B cell (primary cell): Measurements from ENCODE around the gene ZNF425. TPM values are rescaled to one million over a fixed set of nuclear protein-coding genes. Genes with fewer than 3 reads are reported as not detected.
A peak's percentile ranks its signal among the peaks of the same experiment; 100 is the strongest.

Source experiments
- ATAC-seq: fragments of 200-7000 bp; cut with Tn5 transposase; one replicate; pipeline ENCODE4 v1.10.0; 2021; ENCODE audit warnings: low read depth, mild to moderate bottlenecking, moderate number of reproducible peaks, moderate library complexity
- CTCF ChIA-PET: fragments of 350-600 bp; sonication (Branson Sonifier 250); formaldehyde crosslinking; loops from one replicate; lab custom pipeline; 2021; ENCODE audit warnings: antibody characterized with exemption, inconsistent platforms; lab: Charles Lee
- POLR2A ChIA-PET: fragments of 350-600 bp; sonication (Branson Sonifier 250); formaldehyde crosslinking; loops from one replicate; lab custom pipeline; 2021; ENCODE audit warnings: antibody characterized with exemption; lab: Charles Lee
- DNase-seq: peaks from one replicate; pipeline ENCODE4 v3.0.0; 2013
- H2AFZ ChIP-seq: 2 replicates; pipeline ENCODE4 v1.6.1; 2012; ENCODE audit warnings: mild to moderate bottlenecking, low read depth, low read length; ENCODE audit not compliant: insufficient read depth, poor library complexity, severe bottlenecking
- H3K27ac ChIP-seq, 2 donors: 1 replicate in 1 of 2; 2 replicates in 1 of 2; pipeline ENCODE4 v1.5.1; 2012 to 2013; ENCODE audit warnings: low read length in 2 of 2, mild to moderate bottlenecking in 2 of 2, moderate library complexity in 1 of 2
- H3K27me3 ChIP-seq, 4 experiments: fragments of 200-600 bp in 1 of 4; sonication (generic) in 1 of 4; replicated peaks in 1 of 4; 1 replicate in 2 of 4; 2 replicates in 2 of 4; pipeline versions ENCODE4 v1.6.1 to v1.7.0; 2013 to 2016; ENCODE audit warnings: low read length in 3 of 4, mild to moderate bottlenecking in 2 of 4, mixed read lengths in 1 of 4, moderate library complexity in 1 of 4; ENCODE audit not compliant: insufficient read depth in 4 of 4, control insufficient read depth in 3 of 4; ENCODE audit errors: control extremely low read depth in 1 of 4
- H3K36me3 ChIP-seq, 2 experiments: replicated peaks in 1 of 2; 1 replicate in 1 of 2; 2 replicates in 1 of 2; pipeline versions ENCODE4 v1.6.1 to v1.7.1; 2013; ENCODE audit warnings: low read length in 1 of 2; ENCODE audit not compliant: insufficient read depth in 2 of 2, control insufficient read depth in 1 of 2; ENCODE audit errors: control extremely low read depth in 1 of 2, extremely low read depth in 1 of 2
- H3K4me1 ChIP-seq, 2 donors: fragments of 200-600 bp in 1 of 2; sonication (generic) in 1 of 2; 1 replicate in 1 of 2; 2 replicates in 1 of 2; pipeline versions ENCODE4 v1.5.1 to v1.6.1; 2013 to 2017; ENCODE audit warnings: low read length in 2 of 2; ENCODE audit not compliant: control insufficient read depth in 2 of 2, insufficient read depth in 2 of 2
- H3K4me2 ChIP-seq: replicated peaks from 2 replicates; pipeline ENCODE3; 2012; ENCODE audit warnings: mild to moderate bottlenecking, low read depth, low read length; ENCODE audit not compliant: poor library complexity, severe bottlenecking
- H3K4me3 ChIP-seq, 5 experiments: fragments of 200-600 bp in 1 of 5; sonication (generic) in 1 of 5; 1 replicate in 3 of 5; 2 replicates in 2 of 5; pipeline versions ENCODE4 v1.5.1 to v1.7.0; 2011 to 2016; ENCODE audit warnings: low read length in 4 of 5, mild to moderate bottlenecking in 4 of 5, low read depth in 2 of 5, control low read depth in 1 of 5, moderate library complexity in 1 of 5; ENCODE audit not compliant: insufficient read depth in 1 of 5; ENCODE audit errors: control extremely low read depth in 1 of 5, extremely low read depth in 1 of 5
- H3K79me2 ChIP-seq: fragments of 200-600 bp; sonication (generic); one replicate; pipeline ENCODE4 v1.6.0; 2016; ENCODE audit warnings: low read length; ENCODE audit not compliant: control insufficient read depth, insufficient read depth
- H3K9ac ChIP-seq: fragments of 200-600 bp; sonication (generic); 2 replicates; pipeline ENCODE4 v1.6.1; 2017; ENCODE audit warnings: mild to moderate bottlenecking, low read length, moderate library complexity
- H3K9me3 ChIP-seq, 3 donors: one replicate each; pipeline versions ENCODE4 v1.6.1 to v1.7.1; 2013; ENCODE audit warnings: low read length in 2 of 3; ENCODE audit not compliant: control insufficient read depth in 2 of 3, insufficient read depth in 1 of 3; ENCODE audit errors: control extremely low read depth in 1 of 3
- H4K20me1 ChIP-seq: 2 replicates; pipeline ENCODE4 v1.6.0; 2012; ENCODE audit warnings: mild to moderate bottlenecking, low read length; ENCODE audit not compliant: insufficient read depth, control insufficient read depth, poor library complexity, severe bottlenecking
- H3K27ac Mint-ChIP-seq: one replicate; pipeline ENCODE4 v1.8.0; 2021; ENCODE audit warnings: mixed read lengths
- H3K27me3 Mint-ChIP-seq: one replicate; pipeline ENCODE4 v1.8.0; 2021; ENCODE audit warnings: mixed read lengths
- H3K4me1 Mint-ChIP-seq: one replicate; pipeline ENCODE4 v1.8.0; 2021; ENCODE audit warnings: mixed read lengths
- H3K4me3 Mint-ChIP-seq: one replicate; pipeline ENCODE4 v1.8.0; 2021; ENCODE audit warnings: mixed read lengths
- H3K9me3 Mint-ChIP-seq: one replicate; pipeline ENCODE4 v1.8.0; 2022; ENCODE audit warnings: mixed read lengths; ENCODE audit not compliant: insufficient read depth
- CTCF ChIP-seq: fragments of 200-600 bp; IDR thresholded peaks from one replicate; pipeline ENCODE4 v1.8.0; 2022; ENCODE audit warnings: antibody characterized with exemption, mild to moderate bottlenecking
- EZH2 ChIP-seq: IDR thresholded peaks from 2 replicates; pipeline ENCODE4 v1.6.1; 2012; ENCODE audit warnings: borderline replicate concordance, low read depth, mild to moderate bottlenecking, moderate library complexity, low read length; ENCODE audit not compliant: insufficient read depth, poor library complexity, severe bottlenecking
- WGBS: methylation state at CpG from one replicate; pipeline ENCODE4 v1.1.5; 2013; ENCODE audit warnings: missing lambda C conversion rate; ENCODE audit not compliant: insufficient coverage; 5-methylcytosine and 5-hydroxymethylcytosine counted together
- intact Hi-C: fragments of 100-400 bp; cut with micrococcal nuclease; formaldehyde crosslinking; loops from one replicate; pipeline ENCODE4 v1.10.0; 2022
- polyA plus RNA-seq: library from polyadenylated mRNA; depleted of rRNA; stranded (reverse); fragments of >200 nt; gene quantifications from 2 replicates; pipeline ENCODE4 v1.2.3, GENCODE V29; 2012
- total RNA-seq, 2 donors: library from RNA; stranded (reverse); fragments of 120-200 nt in 1 of 2; gene quantifications; 1 replicate in 1 of 2; 2 replicates in 1 of 2; pipeline versions ENCODE4 v1.2.3 to v1.2.4, GENCODE V29; 2013 to 2022

Gene ZNF425
- total and polyA plus RNA-seq, 2 donors (not counting 1 experiment from before 2014, with no cell fraction given) = 0.48 to 3.3 TPM

- no peak overlapping the region for H3K27ac ChIP-seq
- H3K4me3 ChIP-seq = no peak overlapping the region
- peaks cover 0 to 3% of the 10 kb centered on the region in 2 donors for H3K4me1 ChIP-seq
- H2AFZ ChIP-seq = no peak overlapping the region
- Mint-ChIP-seq H3K27ac (no peak overlapping the region), H3K4me3 (no peak overlapping the region), H3K4me1 (peaks cover 6% of the 10 kb centered on the region), H3K9me3 (no peaks in the 10 kb centered on the region), H3K27me3 (no peaks in the 10 kb centered on the region)
- ATAC-seq (no peak), DNase-seq (no peak)
- WGBS = 98% methylated on average over 30 of the region's 31 CpGs
- peaks cover 0 to 10% (median 0%) of the 10 kb centered on the region in 3 donors for H3K9me3 ChIP-seq
- H3K9ac ChIP-seq = no peak overlapping the region
- H4K20me1 ChIP-seq = no peaks in the 10 kb centered on the region
- intact Hi-C loops = no loop called here
- POLR2A ChIA-PET = no interaction called here
- peaks cover 0 to 33% of the 10 kb centered on the region in 2 experiments for H3K36me3 ChIP-seq
- CTCF ChIA-PET = interaction anchor here (3.2 kb wide), 1 partner anchor 65 kb away, joined by 7 read pairs; no protein-coding TSS in a partner anchor
- no peaks in the 10 kb centered on the region for H3K79me2 ChIP-seq
- no peaks in the 10 kb centered on the region for H3K27me3 ChIP-seq
- H3K4me2 ChIP-seq = no peak overlapping the region
- TF ChIP-seq CTCF = no peak
Observed at GRCh38 chr7:149070372-149071125, 55.6 kb downstream of the ZNF425 start.

GRCh38 chr7:149067869-149068268 is 58.3 kb downstream of the ZNF425 start:
- POLR2A ChIA-PET = no interaction called here
- H3K9ac ChIP-seq = no peak overlapping the region
- H3K4me3 Mint-ChIP-seq = peak overlapping the region; percentile 9
- H3K36me3 ChIP-seq = peaks cover 0 to 28% of the 10 kb centered on the region in 2 experiments
- H3K79me2 ChIP-seq = no peaks in the 10 kb centered on the region
- no peak overlapping the region for H2AFZ ChIP-seq
- no peaks in the 10 kb centered on the region for H3K27me3 ChIP-seq
- ATAC-seq = no peak
- intact Hi-C loops = loop anchor here (5.0 kb wide), 1 partner anchor 81 kb away; no protein-coding TSS in a partner anchor
- H3K4me2 ChIP-seq = no peak overlapping the region
- H3K27me3 Mint-ChIP-seq = no peaks in the 10 kb centered on the region
- no peaks in the 10 kb centered on the region for H3K9me3 Mint-ChIP-seq
- peak; percentile 12 for DNase-seq
- H3K4me1 Mint-ChIP-seq = peaks cover 10% of the 10 kb centered on the region
- TF ChIP-seq CTCF (peak; percentile 11), EZH2 (no peak)
- H4K20me1 ChIP-seq = no peaks in the 10 kb centered on the region
- H3K4me1 ChIP-seq = peaks cover 0 to 12% of the 10 kb centered on the region in 2 donors
- H3K27ac ChIP-seq = no peak overlapping the region
- no peak overlapping the region for H3K27ac Mint-ChIP-seq
- peaks cover 0 to 10% (median 0%) of the 10 kb centered on the region in 3 donors for H3K9me3 ChIP-seq
- CTCF ChIA-PET = interaction anchor here (0.7 to 1.1 kb wide), 3 partner anchors 11 to 53 kb away, joined by 3 to 7 read pairs (median 3); no protein-coding TSS in a partner anchor
- H3K4me3 ChIP-seq = no peak overlapping the region
- no CpG with 5 or more reads among the region's 4 CpGs for WGBS
